Esophagus (tissue), 2 donors: Measurements from ENCODE around the gene KPRP. TPM values are rescaled to one million over a fixed set of nuclear protein-coding genes. Genes with fewer than 3 reads are reported as not detected.

Experiments
- H3K27ac ChIP-seq, 2 donors: one replicate each; pipeline ENCODE4 v1.5.1; 2013; ENCODE audit warnings: low read depth in 2 of 2, mild to moderate bottlenecking in 2 of 2, inconsistent platforms in 1 of 2, low read length in 1 of 2, moderate library complexity in 1 of 2
- H3K27me3 ChIP-seq, 2 donors: one replicate each; pipeline ENCODE4 v1.6.1; 2013; ENCODE audit warnings: low read length in 2 of 2, control low read depth in 1 of 2, mild to moderate bottlenecking in 1 of 2; ENCODE audit not compliant: insufficient read depth in 2 of 2, control insufficient read depth in 1 of 2
- H3K36me3 ChIP-seq, 2 donors: one replicate each; pipeline ENCODE4 v1.6.1; 2013; ENCODE audit warnings: low read length in 1 of 2; ENCODE audit not compliant: control insufficient read depth in 2 of 2, insufficient read depth in 2 of 2
- H3K4me1 ChIP-seq, 2 donors: one replicate each; pipeline ENCODE4 v1.6.1; 2013; ENCODE audit warnings: low read length in 1 of 2; ENCODE audit not compliant: control insufficient read depth in 2 of 2, insufficient read depth in 2 of 2
- H3K4me3 ChIP-seq, 2 donors: one replicate each; pipeline ENCODE4 v1.5.1; 2013; ENCODE audit warnings: low read length in 2 of 2, mild to moderate bottlenecking in 2 of 2, low read depth in 1 of 2, moderate library complexity in 1 of 2
- H3K9me3 ChIP-seq, 2 donors: one replicate each; pipeline ENCODE4 v1.6.1; 2013; ENCODE audit warnings: mild to moderate bottlenecking in 2 of 2, low read depth in 1 of 2, low read length in 1 of 2, moderate library complexity in 1 of 2; ENCODE audit not compliant: control insufficient read depth in 2 of 2, insufficient read depth in 1 of 2
- WGBS, 2 donors: extraction: QIAGEN DNeasy Blood & Tissue Kit; methylation state at CpG; one replicate each; pipeline ENCODE4 v1.1.7; 2013; 5-methylcytosine and 5-hydroxymethylcytosine counted together
- polyA plus RNA-seq, 2 donors: library from polyadenylated mRNA; stranded (reverse); fragments of 200-250 nt; gene quantifications; one replicate each; pipeline ENCODE4 v1.2.3, GENCODE V29; 2013
- donor health status: healthy with polysubstance abuse.
- donor health status: Bipolar disorder and iron deficiency.

Gene KPRP
- polyA plus RNA-seq, 2 donors: 0.44 to 23.9 TPM

DNA sequence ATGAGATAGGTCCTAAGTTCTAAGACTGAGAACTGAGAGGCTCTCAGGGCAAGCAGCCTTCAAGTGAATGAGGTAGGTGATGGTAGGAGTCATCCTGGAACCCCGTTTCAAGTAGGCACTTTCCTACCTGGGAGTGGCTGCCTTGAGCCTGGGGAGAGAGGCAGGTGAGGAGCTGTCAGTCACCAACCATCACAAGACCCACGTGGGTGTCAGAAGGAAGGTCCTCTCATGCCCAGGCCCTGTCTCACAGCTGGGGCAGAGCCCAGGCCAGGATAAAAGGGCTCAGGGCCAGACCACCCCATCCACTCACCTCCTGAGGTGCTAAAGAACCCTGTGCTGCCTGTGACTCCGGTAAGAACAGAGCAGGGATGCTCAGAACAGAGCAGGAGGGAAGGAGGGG, 38.6 kb downstream of the KPRP start, which contains the start of gene LCE1D:
Gene LCE1D (plus strand): TSS at position 301 of the 400 bp plus-strand sequence. CDS start 1,074 bp downstream, outside the sequence.
- 29 to 54% methylated on average over 2 to 3 of the region's 3 CpGs for WGBS, 2 donors
- no peak within 1 kb of the TSS for H3K27ac ChIP-seq
- no peaks in the 10 kb centered on the region for H3K9me3 ChIP-seq
- no peaks in the 10 kb centered on the region for H3K4me1 ChIP-seq
- no peak within 1 kb of the TSS for H3K4me3 ChIP-seq
- H3K27me3 ChIP-seq: no peaks in the 10 kb centered on the region
- H3K36me3 ChIP-seq: no peaks in the 10 kb centered on the region

DNA sequence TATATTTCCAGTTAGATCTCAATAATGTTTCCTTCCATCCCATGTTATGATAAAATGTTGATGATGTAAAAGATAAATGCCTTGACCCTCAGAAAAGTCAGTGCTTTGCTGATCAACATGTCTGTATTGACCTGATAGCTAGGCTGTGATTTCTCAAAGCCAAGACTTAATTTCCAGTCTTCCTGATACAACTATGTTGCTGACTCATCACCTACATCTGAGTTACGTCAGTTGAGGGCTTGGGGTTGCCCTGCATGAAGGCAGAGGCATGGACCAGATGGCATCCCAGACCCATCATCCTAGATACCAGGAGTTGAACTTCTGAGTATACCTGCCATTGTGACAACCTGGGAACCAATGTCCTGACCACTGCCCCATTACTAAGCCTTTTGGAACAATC, 43.5 kb downstream of the KPRP start:
- no peak overlapping the region for H3K27ac ChIP-seq

DNA sequence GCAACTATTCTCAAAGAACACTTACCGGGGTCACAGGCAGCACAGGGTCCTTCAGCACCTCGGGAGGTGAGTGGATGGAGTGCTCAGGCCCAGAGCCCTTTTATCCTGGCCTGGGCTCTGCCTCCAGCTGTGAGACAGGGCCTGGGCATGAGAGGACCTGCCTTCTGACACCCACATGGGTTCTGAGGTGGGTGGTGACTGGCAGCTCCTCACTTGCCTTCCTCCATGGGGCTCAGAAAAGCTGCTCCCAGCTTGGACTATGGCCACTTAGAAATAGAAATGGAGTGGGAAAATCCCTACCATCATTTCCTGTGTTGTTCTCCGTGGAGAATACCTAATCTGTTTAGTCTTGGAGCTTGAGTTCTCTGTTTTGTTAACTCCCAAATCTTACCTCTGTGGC, 48.8 kb downstream of the KPRP start, which contains the start of gene LCE1C:
Gene LCE1C (minus strand): TSS at position 76 of the 400 bp plus-strand sequence. CDS start 1,173 bp downstream, outside the sequence.
- peaks cover 3 to 12% of the 10 kb centered on the region in 2 donors for H3K4me1 ChIP-seq
- peak within 1 kb of the TSS in 1 of 2 donors; percentile 31 for H3K27ac ChIP-seq
- no peak within 1 kb of the TSS for H3K4me3 ChIP-seq
- H3K27me3 ChIP-seq: no peaks in the 10 kb centered on the region
- WGBS, 2 donors: 32% methylated on average over 3 of the region's 3 CpGs
- H3K9me3 ChIP-seq: no peaks in the 10 kb centered on the region
- H3K36me3 ChIP-seq: no peaks in the 10 kb centered on the region

More for the DNA sequence above, 43.5 kb downstream of the KPRP start:
- 44 to 67% methylated on average over 1 of the region's 1 CpG for WGBS, 2 donors
- no peaks in the 10 kb centered on the region for H3K9me3 ChIP-seq
- no peaks in the 10 kb centered on the region for H3K27me3 ChIP-seq
- no peaks in the 10 kb centered on the region for H3K36me3 ChIP-seq
- H3K4me3 ChIP-seq: no peak overlapping the region
- H3K4me1 ChIP-seq: peaks cover under 1 to 1% of the 10 kb centered on the region in 2 donors

DNA sequence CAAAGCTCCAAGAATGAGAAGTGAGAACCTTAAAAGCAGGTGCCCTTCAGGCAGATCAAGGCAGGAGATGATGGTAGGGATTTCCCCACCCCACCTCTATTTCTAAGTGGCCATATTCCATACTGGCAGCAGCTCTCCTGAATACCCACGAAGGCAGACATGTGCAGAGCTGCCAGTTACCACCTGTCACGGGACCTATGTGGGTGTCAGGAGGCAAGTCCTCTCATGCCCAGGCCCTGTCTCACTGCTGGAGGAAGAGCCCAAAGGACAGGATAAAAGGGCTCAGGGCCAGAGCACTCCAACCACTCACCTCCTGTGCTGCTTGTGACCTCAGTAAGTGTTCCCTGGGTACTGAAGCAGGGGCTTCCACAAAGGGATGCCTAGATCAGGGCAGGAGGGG, 53.2 kb downstream of the KPRP start:
- WGBS, 2 donors: 46 to 68% methylated on average over 2 of the region's 2 CpGs
- Histone ChIP-seq H3K27me3 (no peaks in the 10 kb centered on the region), H3K9me3 (no peaks in the 10 kb centered on the region)

More for the DNA sequence above, 53.2 kb downstream of the KPRP start:
- H3K4me1 ChIP-seq: peaks cover 3 to 12% of the 10 kb centered on the region in 2 donors
- H3K27ac ChIP-seq: no peak overlapping the region
- H3K4me3 ChIP-seq: no peak overlapping the region
- no peaks in the 10 kb centered on the region for H3K36me3 ChIP-seq

Other genes starting within 250 kb of the KPRP start
- under 1 TPM in 1 of 2 donors, not detected in 1; 0.18 TPM for gene LCE5A, start 247.2 kb upstream of the KPRP start, polyA plus RNA-seq
- gene CRCT1, start 243.5 kb upstream of the KPRP start, polyA plus RNA-seq: 1,000 to 10,000 TPM in 1 of 2 donors, 100 to 1,000 TPM in 1; 659 to 3,090 TPM
- gene LCE3E, start 191.2 kb upstream of the KPRP start, polyA plus RNA-seq: 100 to 1,000 TPM in 1 of 2 donors, 1 to 10 TPM in 1; 5.0 to 110 TPM
- 100 to 1,000 TPM in 1 of 2 donors, 1 to 10 TPM in 1; 3.6 to 546 TPM for gene LCE3D, start 177.5 kb upstream of the KPRP start, polyA plus RNA-seq
- not detected for gene LCE3C, start 157.8 kb upstream of the KPRP start, polyA plus RNA-seq
- gene LCE3B, start 144.2 kb upstream of the KPRP start, polyA plus RNA-seq: not detected
- not detected for gene LCE3A, start 134.9 kb upstream of the KPRP start, polyA plus RNA-seq
- gene LCE2D, start 94.6 kb upstream of the KPRP start, polyA plus RNA-seq: not detected
- not detected for gene LCE2C, start 82.7 kb upstream of the KPRP start, polyA plus RNA-seq
- gene LCE2B, start 71.9 kb upstream of the KPRP start, polyA plus RNA-seq: not detected
- not detected for gene LCE2A, start 59.7 kb upstream of the KPRP start, polyA plus RNA-seq
- not detected for gene LCE4A, start 49.9 kb upstream of the KPRP start, polyA plus RNA-seq
- gene LCE1F, start 17.1 kb downstream of the KPRP start, polyA plus RNA-seq: not detected
- gene LCE1E, start 28.2 kb downstream of the KPRP start, polyA plus RNA-seq: under 1 TPM in 1 of 2 donors, not detected in 1; 0.04 TPM
- not detected for gene LCE1D, start 38.7 kb downstream of the KPRP start, polyA plus RNA-seq
- under 1 TPM in 1 of 2 donors, not detected in 1; 0.32 TPM for gene LCE1C, start 48.6 kb downstream of the KPRP start, polyA plus RNA-seq
- gene LCE1B, start 53.9 kb downstream of the KPRP start, polyA plus RNA-seq: not detected
- gene LCE1A, start 69.4 kb downstream of the KPRP start, polyA plus RNA-seq: not detected
- gene LCE6A, start 84.8 kb downstream of the KPRP start, polyA plus RNA-seq: not detected
- not detected for gene LCE7A, start 102.0 kb downstream of the KPRP start, polyA plus RNA-seq
- gene SMCP, start 120.3 kb downstream of the KPRP start, polyA plus RNA-seq: not detected
- gene IVL, start 150.5 kb downstream of the KPRP start, polyA plus RNA-seq: 100 to 1,000 TPM; 161 to 344 TPM
- 1 to 10 TPM; 1.1 to 4.2 TPM for gene SPRR5, start 189.2 kb downstream of the KPRP start, polyA plus RNA-seq
- gene SPRR4, start 212.6 kb downstream of the KPRP start, polyA plus RNA-seq: under 1 TPM in 1 of 2 donors, not detected in 1; 0.48 TPM
- gene SPRR1A, start 226.1 kb downstream of the KPRP start, polyA plus RNA-seq: 1,000 to 10,000 TPM; 3,249 to 3,812 TPM
- gene SPRR3, start 243.7 kb downstream of the KPRP start, polyA plus RNA-seq: over 10,000 TPM; 18,496 to 19,645 TPM